HepG2 (cell line): Measurements from ENCODE around the gene FXYD4. TPM values are rescaled to one million over a fixed set of nuclear protein-coding genes. Genes with fewer than 3 reads are reported as not detected.

Experiments
- ATAC-seq: fragments of 200-7000 bp; cut with Tn5 transposase; 3 replicates; pipeline ENCODE4 v1.9.1; 2020; ENCODE audit warnings: mild to moderate bottlenecking, moderate library complexity
- BruUV-seq: library from RNA; stranded (reverse); fragments of 400-500 nt; replicated peaks from 2 replicates; lab custom pipeline; 2021; lab: Mats Ljungman, UMichigan
- CTCF ChIA-PET: fragments of 300-600 bp; formaldehyde crosslinking; extraction: SDS; loops from one replicate; lab custom pipeline; 2021; ENCODE audit warnings: low total read pairs, inconsistent platforms, low intra/inter-chr PET ratio; lab: Yijun Ruan, JAX
- POLR2A ChIA-PET: fragments of 350-600 bp; sonication (Branson Sonifier 250); formaldehyde crosslinking; loops from one replicate; lab custom pipeline; 2020; ENCODE audit warnings: antibody characterized with exemption, inconsistent platforms; lab: Yijun Ruan, JAX
- DNase-seq: peaks from one replicate; pipeline ENCODE4 v3.0.0-alpha.2; 2015; ENCODE audit warnings: low spot score
- FAIRE-seq: peaks from 3 replicates; lab custom pipeline; 2011; peaks lifted over from hg19 to GRCh38; lab: Jason Lieb, UNC
- H2AFZ ChIP-seq: one replicate; pipeline ENCODE4 v1.6.1; 2011; ENCODE audit warnings: low read length, inconsistent platforms
- H3K27ac ChIP-seq: fragments of 300-600 bp; 3 replicates; pipeline ENCODE4 v1.8.0; 2011; ENCODE audit warnings: mixed run types, mild to moderate bottlenecking, mixed read lengths, low read length, inconsistent platforms; ENCODE audit not compliant: insufficient read depth; ENCODE audit errors: extremely low read length
- H3K27me3 ChIP-seq, 2 experiments: fragments of 200-600 bp in 1 of 2; 2 replicates in 1 of 2; 3 replicates in 1 of 2; pipeline versions ENCODE4 v1.6.0 to v1.8.0; 2011; ENCODE audit warnings: low read length in 2 of 2, mild to moderate bottlenecking in 2 of 2, moderate library complexity in 2 of 2, inconsistent platforms in 1 of 2; ENCODE audit not compliant: insufficient read depth in 2 of 2, control insufficient read depth in 1 of 2
- H3K36me3 ChIP-seq, 2 experiments: fragments of 200-600 bp in 1 of 2; replicated peaks in 1 of 2; 2 replicates in 1 of 2; 3 replicates in 1 of 2; pipeline versions ENCODE4 v1.5.1 to v1.8.0; 2011; ENCODE audit warnings: low read length in 2 of 2, inconsistent platforms in 1 of 2; ENCODE audit not compliant: insufficient read depth in 2 of 2, control insufficient read depth in 1 of 2
- H3K4me1 ChIP-seq: 2 replicates; pipeline ENCODE4 v1.5.1; 2012; ENCODE audit warnings: low read length, inconsistent platforms; ENCODE audit not compliant: insufficient read depth
- H3K4me2 ChIP-seq: 2 replicates; pipeline ENCODE4 v1.6.0; 2011; ENCODE audit warnings: low read depth, low read length, inconsistent platforms
- H3K4me3 ChIP-seq, 3 experiments: fragments of 200-600 bp in 1 of 3; sonication (generic), shearing (Covaris generic) in 1 of 3; replicated peaks in 1 of 3; 2 replicates each; pipeline ENCODE4 v1.5.1; 2011 to 2016; ENCODE audit warnings: low read length in 3 of 3, inconsistent platforms in 2 of 3, low read depth in 2 of 3, mild to moderate bottlenecking in 2 of 3, control low read depth in 1 of 3, mixed read lengths in 1 of 3; ENCODE audit not compliant: insufficient read depth in 1 of 3
- H3K79me2 ChIP-seq: one replicate; pipeline ENCODE4 v1.6.1; 2011; ENCODE audit warnings: low read length, inconsistent platforms; ENCODE audit not compliant: insufficient read depth
- H3K9ac ChIP-seq: 2 replicates; pipeline ENCODE4 v1.6.0; 2011; ENCODE audit warnings: mild to moderate bottlenecking, low read depth, low read length, inconsistent platforms; ENCODE audit not compliant: insufficient read depth
- H3K9me3 ChIP-seq: 2 replicates; pipeline ENCODE4 v1.5.1; 2012; ENCODE audit warnings: mild to moderate bottlenecking, low read length
- H4K20me1 ChIP-seq: 2 replicates; pipeline ENCODE4 v1.6.0; 2011; ENCODE audit warnings: inconsistent platforms, mild to moderate bottlenecking, low read length, moderate library complexity; ENCODE audit not compliant: insufficient read depth
- DNMT1 ChIP-seq: sonication (generic); formaldehyde crosslinking; IDR thresholded peaks from 2 replicates; pipeline ENCODE4 v1.5.1; 2020; ENCODE audit warnings: mild to moderate bottlenecking, missing genetic modification reagents
- EZH2 ChIP-seq: conservative IDR thresholded peaks from 2 replicates; pipeline ENCODE4 v1.6.1; 2012; ENCODE audit warnings: mild to moderate bottlenecking, low read depth, low read length, moderate library complexity
- MBNL3 ChIP-seq: fragments of 250-450 bp; sonication (Bioruptor Pico); conservative IDR thresholded peaks from 2 replicates; pipeline ENCODE4 v1.8.0; 2022; ENCODE audit warnings: mild to moderate bottlenecking, inconsistent platforms
- MTF2 ChIP-seq: sonication (generic); formaldehyde crosslinking; IDR thresholded peaks from 2 replicates; pipeline ENCODE4 v1.5.0; 2020; ENCODE audit warnings: missing genetic modification reagents, borderline replicate concordance
- MXI1 ChIP-seq: IDR thresholded peaks from 3 replicates; pipeline ENCODE4 v1.6.1; 2012; ENCODE audit warnings: low read depth, low read length, inconsistent platforms, borderline replicate concordance
- MYC ChIP-seq: sonication (generic); formaldehyde crosslinking; IDR thresholded peaks from 2 replicates; pipeline ENCODE4 v1.9.0; 2021; ENCODE audit warnings: missing genetic modification reagents, borderline replicate concordance
- NCOR1 ChIP-seq: fragments of 200-600 bp; sonication (generic); IDR thresholded peaks from 2 replicates; pipeline ENCODE4 v1.7.0; 2017; ENCODE audit warnings: antibody characterized with exemption, low read length, borderline replicate concordance
- PPARG ChIP-seq: conservative IDR thresholded peaks from 2 replicates; pipeline ENCODE4 v1.6.1; 2016; ENCODE audit warnings: missing biosample characterization, missing genetic modification reagents
- RAD21 ChIP-seq: fragments of 450-650 bp; formaldehyde crosslinking; IDR thresholded peaks from 2 replicates; pipeline ENCODE4 v1.5.0; 2020; ENCODE audit warnings: mild to moderate bottlenecking
- RFX1 ChIP-seq: fragments of 450-650 bp; IDR thresholded peaks from 2 replicates; pipeline ENCODE4 v1.6.1; 2017
- SP1 ChIP-seq, 2 experiments: fragments of 450-650 bp in 1 of 2; sonication (generic) in 1 of 2; formaldehyde crosslinking in 1 of 2; IDR thresholded peaks; 2 replicates each; pipeline versions ENCODE4 v1.4.0 to v1.6.1; 2016 to 2020; ENCODE audit warnings: missing genetic modification reagents in 1 of 2
- STAT5B ChIP-seq: sonication (generic); formaldehyde crosslinking; IDR thresholded peaks from 2 replicates; pipeline ENCODE4 v1.4.0; 2020; ENCODE audit warnings: missing genetic modification reagents
- ZBTB34 ChIP-seq: sonication (generic); formaldehyde crosslinking; IDR thresholded peaks from 2 replicates; pipeline ENCODE4 v1.8.0; 2022; ENCODE audit warnings: mild to moderate bottlenecking, missing genetic modification reagents
- ZNF232 ChIP-seq: sonication (generic); formaldehyde crosslinking; IDR thresholded peaks from 2 replicates; pipeline ENCODE4 v1.4.0; 2020; ENCODE audit warnings: missing genetic modification reagents, borderline replicate concordance
- ZNF605 ChIP-seq: sonication (generic); formaldehyde crosslinking; IDR thresholded peaks from 2 replicates; pipeline ENCODE4 v1.8.0; 2022; ENCODE audit warnings: mild to moderate bottlenecking, missing genetic modification reagents
- ZNF614 ChIP-seq: IDR thresholded peaks from 2 replicates; pipeline ENCODE4 v1.6.1; 2018; ENCODE audit warnings: missing biosample characterization, missing genetic modification reagents, inconsistent platforms, borderline replicate concordance
- ZNF687 ChIP-seq: sonication (generic); formaldehyde crosslinking; IDR thresholded peaks from 2 replicates; pipeline ENCODE4 v1.5.1; 2020; ENCODE audit warnings: mild to moderate bottlenecking, missing genetic modification reagents, moderate library complexity
- ZNF841 ChIP-seq: sonication (generic); formaldehyde crosslinking; IDR thresholded peaks from 2 replicates; pipeline ENCODE4 v1.8.1; 2023; ENCODE audit warnings: missing genetic modification reagents, borderline replicate concordance
- ZNF891 ChIP-seq: sonication (generic); formaldehyde crosslinking; IDR thresholded peaks from 2 replicates; pipeline ENCODE4 v1.5.0; 2020; ENCODE audit warnings: mild to moderate bottlenecking, missing genetic modification reagents
- WGBS: methylation state at CpG from one replicate; pipeline ENCODE4 v1.1.6; 2017; ENCODE audit warnings: low lambda C conversion rate; 5-methylcytosine and 5-hydroxymethylcytosine counted together
- in situ Hi-C: cut with HindIII; loops from 2 replicates; pipeline ENCODE4 v1.10.0; 2017; ENCODE audit warnings: low pct_unique_long_range_greater_than_20kb; ENCODE audit not compliant: extremely low pct_ligation_motif_present
- intact Hi-C: fragments of 100-400 bp; cut with micrococcal nuclease; formaldehyde crosslinking; loops from one replicate; pipeline ENCODE4 v1.10.0; 2022; ENCODE audit not compliant: unreplicated experiment
- polyA plus RNA-seq, 8 experiments: library from polyadenylated mRNA; depleted of rRNA in 3 of 8; stranded (reverse) in 7 of 8; unstranded in 1 of 8; fragments of >200 nt; fragmentation: Illumina TruSeq in 4 of 8; extraction: Trizol in 4 of 8; gene quantifications; 2 replicates each; pipeline versions ENCODE4 v1.2.1 to v1.2.3, GENCODE V29; 2011 to 2016; ENCODE audit warnings: low read depth in 4 of 8, missing spikeins in 1 of 8, mixed read lengths in 1 of 8; ENCODE audit not compliant: insufficient read depth in 1 of 8
- total RNA-seq, 5 experiments: library from RNA; depleted of rRNA; stranded (reverse); fragments of >200 nt; fragmentation: Illumina TruSeq; extraction: Trizol; gene quantifications; 2 replicates each; pipeline ENCODE4 v1.2.3, GENCODE V29; 2016; ENCODE audit warnings: low read depth in 1 of 5

The FXYD4 gene
- total and polyA plus RNA-seq, 2 of the 13 experiments (the other 11 are each of a cell fraction or from before 2014, with no cell fraction given): not detected

- POLR2A ChIA-PET: no interaction called here
- WGBS: 79% methylated on average over 15 of the region's 15 CpGs
- H3K27me3 ChIP-seq: peaks cover 0 to 32% of the 10 kb centered on the region in 2 experiments; a peak in 4 of 5 replicates
- ATAC-seq (no peak), DNase-seq (no peak), FAIRE-seq (no peak)
- peaks cover 15% of the 10 kb centered on the region for H3K4me1 ChIP-seq
- no peaks in the 10 kb centered on the region for H4K20me1 ChIP-seq
- no TSS peak for BruUV-seq
- no peaks in the 10 kb centered on the region for H3K79me2 ChIP-seq
- no peak overlapping the region for H3K27ac ChIP-seq
- CTCF ChIA-PET: no interaction called here
- no peak overlapping the region for H2AFZ ChIP-seq
- TF ChIP-seq ZNF841 (CRISPR knock-in tag) (no peak), RFX1 (no peak), ZNF605 (CRISPR knock-in tag) (no peak), STAT5B (no peak), EZH2 (no peak), RAD21 (CRISPR knock-in tag) (no peak), MTF2 (CRISPR knock-in tag) (no peak), MBNL3 (no peak), NCOR1 (no peak), ZNF232 (CRISPR knock-in tag) (no peak), DNMT1 (CRISPR knock-in tag) (no peak), ZNF687 (CRISPR knock-in tag) (no peak), MYC (CRISPR knock-in tag) (no peak), ZNF614 (CRISPR knock-in tag) (no peak), ZBTB34 (CRISPR knock-in tag) (no peak), MXI1 (no peak), ZNF891 (CRISPR knock-in tag) (no peak), SP1 (IDR thresholded peaks at IDR 0.05) (no peak), SP1 (CRISPR knock-in tag; IDR thresholded peaks at IDR 0.05) (no peak), PPARG (CRISPR knock-in tag) (no peak)
- no peaks in the 10 kb centered on the region for H3K9me3 ChIP-seq
- intact Hi-C loops (no loop called here), in situ Hi-C loops (no loop called here)
- H3K4me3 ChIP-seq: no peak overlapping the region
- H3K36me3 ChIP-seq: no peaks in the 10 kb centered on the region
- H3K4me2 ChIP-seq: no peak overlapping the region
- H3K9ac ChIP-seq: no peak overlapping the region
Measured at GRCh38 chr10:43343126-43343525, 28.3 kb upstream of the FXYD4 start.
